Thyroid gland (tissue), 4 donors: ENCODE results near the gene BTNL2. TPM values are rescaled to one million over a fixed set of nuclear protein-coding genes. Genes with fewer than 3 reads are reported as not detected.

ENCODE experiments used
- DNase-seq, 2 donors: peaks; one replicate each; pipeline ENCODE4 v3.0.0-alpha.2; 2019
- H3K27ac ChIP-seq, 3 donors: fragments of 200-600 bp; sonication (generic); 1 replicate in 2 of 3; 2 replicates in 1 of 3; pipeline ENCODE4 v1.5.1; 2016 to 2019; ENCODE audit warnings: mild to moderate bottlenecking in 1 of 3, moderate library complexity in 1 of 3
- H3K27me3 ChIP-seq: fragments of 200-600 bp; sonication (generic); one replicate; pipeline ENCODE4 v1.5.1; 2019
- H3K36me3 ChIP-seq, 2 donors: fragments of 200-600 bp; sonication (generic); one replicate each; pipeline ENCODE4 v1.5.1; 2016 to 2019
- H3K4me1 ChIP-seq, 2 donors: fragments of 200-600 bp; sonication (generic); one replicate each; pipeline ENCODE4 v1.5.1; 2017 to 2019
- H3K4me3 ChIP-seq, 3 donors: fragments of 200-600 bp; sonication (generic); replicated peaks in 1 of 3; 1 replicate in 2 of 3; 2 replicates in 1 of 3; pipeline ENCODE4 v1.5.1; 2016; ENCODE audit warnings: mild to moderate bottlenecking in 1 of 3
- H3K9me3 ChIP-seq: fragments of 200-600 bp; sonication (generic); one replicate; pipeline ENCODE4 v1.5.1; 2017
- CTCF ChIP-seq, 6 experiments: fragments of 200-600 bp in 3 of 6; fragments of 450-650 bp in 3 of 6; sonication (generic) in 3 of 6; IDR thresholded peaks; one replicate each; pipeline ENCODE4 v1.5.1; 2016 to 2019; ENCODE audit warnings: antibody characterized with exemption in 6 of 6, mild to moderate bottlenecking in 2 of 6, inconsistent platforms in 1 of 6, moderate library complexity in 1 of 6
- POLR2A ChIP-seq, 2 donors: fragments of 450-650 bp; IDR thresholded peaks; one replicate each; pipeline ENCODE4 v1.6.1; 2017; ENCODE audit warnings: antibody characterized with exemption in 2 of 2, mild to moderate bottlenecking in 2 of 2, moderate library complexity in 1 of 2
- WGBS, 2 donors: methylation state at CpG; one replicate each; pipeline ENCODE4 v1.1.5; 2017; 5-methylcytosine and 5-hydroxymethylcytosine counted together
- intact Hi-C: fragments of 100-400 bp; cut with DNase I; formaldehyde crosslinking; loops from one replicate; pipeline ENCODE4 v1.15.1; 2023
- total RNA-seq, 4 donors: library from RNA; depleted of rRNA; stranded (reverse); fragments of >200 nt; gene quantifications; one replicate each; pipeline ENCODE4 v1.2.3, GENCODE V29; 2016

BTNL2 gene
- total RNA-seq, 4 donors from 2014 or later = not detected

DNA sequence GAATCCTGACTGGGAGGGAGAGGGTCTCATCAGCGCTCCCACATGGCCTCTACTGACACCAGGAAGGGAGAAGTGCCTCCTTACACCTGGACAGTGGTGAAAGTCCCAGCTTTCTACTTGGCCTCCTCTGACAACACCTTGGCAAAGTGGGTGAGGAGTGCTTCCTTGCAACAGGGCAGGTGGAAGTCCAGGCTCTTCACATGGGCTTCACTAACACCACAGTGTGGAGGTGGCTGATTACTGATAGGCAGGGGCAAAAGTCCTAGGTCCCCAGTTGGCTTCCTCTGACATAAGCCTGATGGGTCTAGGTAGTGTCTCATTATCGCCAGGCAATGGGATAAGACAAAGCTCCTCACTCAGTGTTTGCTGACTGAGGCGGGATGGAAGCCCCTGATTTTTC is 23.2 kb upstream of the BTNL2 start:
- TF ChIP-seq CTCF (IDR thresholded peaks at IDR 0.05) (no peak), POLR2A (IDR thresholded peaks at IDR 0.05) (no peak)
- 94 to 100% methylated on average over 2 to 3 of the region's 3 CpGs for WGBS, 2 donors
- no peaks in the 10 kb centered on the region for H3K4me1 ChIP-seq

DNA sequence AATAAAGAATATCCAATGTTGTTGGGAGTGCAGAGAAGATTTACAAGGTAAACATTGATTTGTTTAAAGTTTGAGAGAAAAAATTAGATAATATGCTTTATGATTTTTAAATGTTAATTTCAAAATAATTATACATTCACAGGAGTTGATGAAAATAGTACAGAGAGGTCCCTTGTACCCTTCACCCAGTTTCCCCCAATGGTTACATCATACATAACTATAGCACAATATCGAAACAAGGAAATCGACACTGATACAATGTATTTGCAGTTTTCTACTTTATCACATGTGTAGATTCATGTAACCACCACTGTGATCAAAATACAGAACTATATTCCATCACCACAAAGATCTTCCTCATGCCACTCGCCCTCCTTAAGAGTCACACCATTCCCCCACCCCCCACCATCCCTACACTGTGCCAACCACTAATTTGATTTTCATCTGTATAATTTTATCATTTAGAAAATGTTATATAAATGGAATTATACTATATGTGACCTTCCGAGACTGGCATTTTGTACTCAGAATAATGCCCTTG is 21.0 kb upstream of the BTNL2 start:
- no peak for TF ChIP-seq POLR2A (IDR thresholded peaks at IDR 0.05)
- no peak for TF ChIP-seq CTCF (IDR thresholded peaks at IDR 0.05)
- no peak for DNase-seq
- no peaks in the 10 kb centered on the region for H3K27me3 ChIP-seq
- no peak overlapping the region for H3K4me3 ChIP-seq
- no peaks in the 10 kb centered on the region for H3K9me3 ChIP-seq
- H3K27ac ChIP-seq = no peak overlapping the region
- no peaks in the 10 kb centered on the region for H3K36me3 ChIP-seq
- H3K4me1 ChIP-seq = no peaks in the 10 kb centered on the region
- intact Hi-C loops = no loop called here
- WGBS, 2 donors = 83 to 93% methylated on average over 4 of the region's 4 CpGs

More for the DNA sequence above, 23.2 kb upstream of the BTNL2 start:
- Histone ChIP-seq H3K27ac (no peak overlapping the region), H3K27me3 (no peaks in the 10 kb centered on the region), H3K9me3 (no peaks in the 10 kb centered on the region), H3K4me3 (no peak overlapping the region), H3K36me3 (no peaks in the 10 kb centered on the region)
- intact Hi-C loops = no loop called here
- DNase-seq = no peak

- no peak for DNase-seq
- Histone ChIP-seq H3K27ac (no peak overlapping the region), H3K4me3 (no peak overlapping the region), H3K36me3 (no peaks in the 10 kb centered on the region), H3K4me1 (no peaks in the 10 kb centered on the region), H3K9me3 (no peaks in the 10 kb centered on the region), H3K27me3 (no peaks in the 10 kb centered on the region)
- TF ChIP-seq POLR2A (IDR thresholded peaks at IDR 0.05) (no peak), CTCF (IDR thresholded peaks at IDR 0.05) (no peak)
- 35 to 55% methylated on average over 1 of the region's 1 CpG for whole genome bisulfite sequencing, 2 donors
- intact Hi-C loops = no loop called here
Observed at GRCh38 chr6:32427218-32427617, 20.2 kb upstream of the BTNL2 start.

DNA sequence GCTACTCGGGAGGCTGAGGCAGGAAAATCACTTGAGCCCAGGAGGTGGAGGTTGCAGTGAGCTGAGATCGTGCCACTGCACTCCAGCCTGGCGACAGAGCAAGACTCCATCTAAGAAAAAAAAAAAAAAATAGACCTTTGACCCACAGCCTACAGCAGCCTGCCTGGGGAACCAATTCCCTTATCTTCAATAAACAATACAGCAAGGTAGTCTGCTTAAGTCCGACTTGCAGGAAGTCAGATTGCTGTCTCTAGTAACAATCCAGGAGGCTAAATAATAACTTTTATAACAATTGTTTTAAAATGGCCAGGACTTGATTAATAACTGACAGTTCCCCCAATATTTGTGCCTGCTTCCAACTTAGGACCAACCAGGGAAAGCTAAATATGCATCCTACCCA is 19.4 kb upstream of the BTNL2 start:
- no peak for DNase-seq
- H3K36me3 ChIP-seq = no peaks in the 10 kb centered on the region
- no peak overlapping the region for H3K27ac ChIP-seq
- no peaks in the 10 kb centered on the region for H3K9me3 ChIP-seq
- no peak for TF ChIP-seq POLR2A (IDR thresholded peaks at IDR 0.05)
- no peak for TF ChIP-seq CTCF (IDR thresholded peaks at IDR 0.05)
- H3K4me3 ChIP-seq = no peak overlapping the region
- 80% methylated on average over 4 of the region's 4 CpGs for WGBS, 2 donors
- intact Hi-C loops = no loop called here
- no peaks in the 10 kb centered on the region for H3K27me3 ChIP-seq
- H3K4me1 ChIP-seq = no peaks in the 10 kb centered on the region

GRCh38 chr6:32424589-32425300 is 17.8 kb upstream of the BTNL2 start:
- no peak for DNase-seq
- Histone ChIP-seq H3K4me1 (no peaks in the 10 kb centered on the region), H3K27ac (no peak overlapping the region), H3K27me3 (no peaks in the 10 kb centered on the region), H3K4me3 (no peak overlapping the region), H3K9me3 (no peaks in the 10 kb centered on the region), H3K36me3 (no peaks in the 10 kb centered on the region)
- 95 to 96% methylated on average over 3 of the region's 3 CpGs for WGBS, 2 donors
- intact Hi-C loops = no loop called here
- no peak for TF ChIP-seq POLR2A (IDR thresholded peaks at IDR 0.05)
